Endothelial cell of umbilical vein (primary cell): Measurements from ENCODE around the gene LGI2. TPM values are rescaled to one million over a fixed set of nuclear protein-coding genes. Genes with fewer than 3 reads are reported as not detected.

ENCODE experiments used
- BruUV-seq: library from RNA; stranded (reverse); fragments of 400-500 nt; replicated peaks from 2 replicates; lab custom pipeline; 2021; lab: Mats Ljungman, UMichigan
- CTCF ChIA-PET: fragments of 300-600, 350-600 bp; sonication (Branson Sonifier 250); formaldehyde crosslinking; loops from one replicate; lab custom pipeline; 2021; ENCODE audit warnings: antibody characterized with exemption, inconsistent platforms; lab: Charles Lee
- POLR2A ChIA-PET: fragments of 300-600, 350-600 bp; sonication (Branson Sonifier 250); formaldehyde crosslinking; loops from one replicate; lab custom pipeline; 2021; ENCODE audit warnings: antibody characterized with exemption, inconsistent platforms; lab: Charles Lee
- DNase-seq: peaks from one replicate; pipeline ENCODE4 v3.0.0-alpha.2; 2011; ENCODE audit warnings: low read depth, low spot score
- FAIRE-seq: peaks from 2 replicates; lab custom pipeline; 2011; peaks lifted over from hg19 to GRCh38; lab: Jason Lieb, UNC
- H2AFZ ChIP-seq: 2 replicates; pipeline ENCODE4 v1.6.0; 2012; ENCODE audit warnings: low read depth, low read length, control low read depth, inconsistent platforms
- H3K27ac ChIP-seq: 2 replicates; pipeline ENCODE4 v1.5.1; 2011; ENCODE audit warnings: low read depth, mild to moderate bottlenecking, control low read depth, low read length, moderate library complexity; ENCODE audit not compliant: insufficient read depth
- H3K27me3 ChIP-seq, 2 experiments: 2 replicates each; pipeline versions ENCODE4 v1.6.0 to v1.6.1; 2011; ENCODE audit warnings: low read length in 2 of 2, mixed read lengths in 1 of 2; ENCODE audit not compliant: control insufficient read depth in 2 of 2, insufficient read depth in 2 of 2
- H3K36me3 ChIP-seq, 2 experiments: 2 replicates in 1 of 2; 3 replicates in 1 of 2; pipeline ENCODE4 v1.5.1; 2011; ENCODE audit warnings: low read length in 2 of 2, mild to moderate bottlenecking in 1 of 2, moderate library complexity in 1 of 2; ENCODE audit not compliant: control insufficient read depth in 2 of 2, insufficient read depth in 2 of 2; ENCODE audit errors: extremely low read depth in 1 of 2
- H3K4me1 ChIP-seq: 3 replicates; pipeline ENCODE4 v1.5.1; 2011; ENCODE audit warnings: mild to moderate bottlenecking, low read length; ENCODE audit not compliant: control insufficient read depth, insufficient read depth; ENCODE audit errors: extremely low read depth
- H3K4me2 ChIP-seq: 2 replicates; pipeline ENCODE4 v1.6.1; 2011; ENCODE audit warnings: low read length, control low read depth, mixed read lengths; ENCODE audit not compliant: insufficient read depth
- H3K4me3 ChIP-seq, 3 experiments: fragments of 200-600 bp in 1 of 3; sonication (generic), shearing (Covaris generic) in 1 of 3; replicated peaks in 1 of 3; 2 replicates each; pipeline ENCODE4 v1.5.1; 2011 to 2016; ENCODE audit warnings: control low read depth in 3 of 3, low read length in 3 of 3, mild to moderate bottlenecking in 2 of 3, inconsistent platforms in 1 of 3, low read depth in 1 of 3, moderate library complexity in 1 of 3; ENCODE audit not compliant: insufficient read depth in 1 of 3
- H3K79me2 ChIP-seq: 2 replicates; pipeline ENCODE4 v1.6.0; 2012; ENCODE audit warnings: low read length, inconsistent platforms; ENCODE audit not compliant: control insufficient read depth, insufficient read depth
- H3K9ac ChIP-seq: replicated peaks from 2 replicates; pipeline ENCODE3; 2011; ENCODE audit warnings: low read length, control low read depth; ENCODE audit not compliant: insufficient read depth; ENCODE audit errors: extremely low read depth
- H3K9me1 ChIP-seq: replicated peaks from 3 replicates; pipeline ENCODE4 v1.6.0; 2011; ENCODE audit warnings: mild to moderate bottlenecking, low read length; ENCODE audit not compliant: control insufficient read depth, insufficient read depth; ENCODE audit errors: extremely low read depth
- H3K9me3 ChIP-seq: replicated peaks from 2 replicates; pipeline ENCODE4 v1.5.1; 2012; ENCODE audit warnings: low read length, inconsistent platforms; ENCODE audit not compliant: control insufficient read depth, insufficient read depth
- H4K20me1 ChIP-seq: replicated peaks from 2 replicates; pipeline ENCODE3; 2011; ENCODE audit warnings: mild to moderate bottlenecking, low read length; ENCODE audit not compliant: control insufficient read depth, insufficient read depth; ENCODE audit errors: extremely low read depth
- EZH2 ChIP-seq: IDR thresholded peaks from 2 replicates; pipeline ENCODE4 v1.6.1; 2012; ENCODE audit warnings: borderline replicate concordance, low read depth, mild to moderate bottlenecking, moderate library complexity, low read length, inconsistent platforms; ENCODE audit not compliant: severe bottlenecking
- FOS ChIP-seq: IDR thresholded peaks from 2 replicates; pipeline ENCODE4 v1.6.1; 2011; ENCODE audit warnings: mild to moderate bottlenecking, low read length, moderate library complexity, borderline replicate concordance; ENCODE audit not compliant: insufficient read depth
- GATA2 ChIP-seq: IDR thresholded peaks from 2 replicates; pipeline ENCODE4 v1.7.0; 2011; ENCODE audit warnings: low read depth, mild to moderate bottlenecking, moderate library complexity, mixed read lengths, low read length; ENCODE audit not compliant: insufficient read length, insufficient read depth
- JUN ChIP-seq: IDR thresholded peaks from 2 replicates; pipeline ENCODE4 v1.6.1; 2011; ENCODE audit warnings: borderline replicate concordance, low read depth; ENCODE audit not compliant: insufficient read length, insufficient read depth
- MYC ChIP-seq: IDR thresholded peaks from one replicate; pipeline ENCODE4 v1.6.1; 2011; ENCODE audit warnings: mild to moderate bottlenecking, low read depth, low read length
- POLR2A ChIP-seq: IDR thresholded peaks from 2 replicates; pipeline ENCODE4 v1.6.1; 2012; ENCODE audit warnings: low read depth, mild to moderate bottlenecking, control low read depth, low read length
- POLR2AphosphoS5 ChIP-seq: IDR thresholded peaks from 2 replicates; pipeline ENCODE4 v1.6.1; 2012; ENCODE audit warnings: low read depth, mild to moderate bottlenecking, control low read depth, low read length, moderate library complexity; ENCODE audit not compliant: insufficient read depth
- dilution Hi-C: fragments of 300-500 bp; cut with MboI; formaldehyde crosslinking; loops from one replicate; pipeline ENCODE4 v1.15.0; 2019; ENCODE audit warnings: low sequenced_read_pairs; ENCODE audit not compliant: extremely low pct_ligation_motif_present
- intact Hi-C: fragments of 100-400 bp; cut with micrococcal nuclease; formaldehyde crosslinking; loops from one replicate; pipeline ENCODE4 v1.10.0; 2022
- polyA plus RNA-seq, 4 experiments: library from polyadenylated mRNA; depleted of rRNA in 3 of 4; stranded (reverse) in 3 of 4; unstranded in 1 of 4; fragments of >200 nt; gene quantifications; 2 replicates each; pipeline versions ENCODE4 v1.2.1 to v1.2.3, GENCODE V29; 2011 to 2012; ENCODE audit warnings: missing spikeins in 1 of 4
- total RNA-seq: library from RNA; stranded (reverse); gene quantifications from 2 replicates; pipeline ENCODE4 v1.2.3, GENCODE V29; 2021
- TF ChIP-seq, protein P1 (sequence below), 2 donors: IDR thresholded peaks; 1 replicate in 1 of 2; 2 replicates in 1 of 2; pipeline ENCODE4 v1.5.1; 2011; ENCODE audit warnings: low read length in 2 of 2, mild to moderate bottlenecking in 2 of 2, moderate library complexity in 2 of 2, control low read depth in 1 of 2, inconsistent platforms in 1 of 2, low read depth in 1 of 2; ENCODE audit not compliant: insufficient read depth in 1 of 2; ENCODE audit errors: extremely low read depth in 1 of 2
- TF ChIP-seq, protein P2 (sequence below): IDR thresholded peaks from 2 replicates; pipeline ENCODE4 v1.6.1; 2011; ENCODE audit not compliant: insufficient read depth, insufficient read length

The LGI2 gene
- total and polyA plus RNA-seq, 2 donors (not counting 3 experiments of a cell fraction or from before 2014, with no cell fraction given), result not detected

DNA sequence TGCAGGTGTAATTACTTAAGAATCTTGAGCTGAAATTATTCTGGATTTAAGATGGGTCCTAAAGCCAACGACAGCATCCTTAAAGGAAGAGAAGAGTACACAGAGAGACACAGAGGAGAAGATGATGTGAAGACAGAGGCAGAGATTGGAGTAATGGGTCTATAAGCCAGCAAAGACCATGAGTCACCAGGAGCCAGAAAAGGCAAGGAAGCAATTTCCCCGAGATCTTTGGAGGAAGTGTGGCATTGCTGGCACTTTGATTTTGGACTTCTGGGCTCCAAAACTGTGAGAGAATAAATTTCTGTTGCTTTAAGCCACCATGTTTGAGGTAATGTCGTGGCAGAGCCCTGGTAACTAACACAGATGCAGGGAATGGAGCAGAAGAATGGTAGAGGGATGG lies 32.4 kb upstream of the LGI2 start:
- Histone ChIP-seq H3K27me3 (peaks cover 0 to 5% of the 10 kb centered on the region in 2 experiments), H2AFZ (no peak overlapping the region)
- CTCF ChIA-PET, result no interaction called here

More for the DNA sequence above, 32.4 kb upstream of the LGI2 start:
- no peaks in the 10 kb centered on the region for H3K36me3 ChIP-seq
- H3K27ac ChIP-seq, result no peak overlapping the region
- no peaks in the 10 kb centered on the region for H4K20me1 ChIP-seq
- no peaks in the 10 kb centered on the region for H3K9me3 ChIP-seq
- no peaks in the 10 kb centered on the region for H3K9me1 ChIP-seq
- POLR2A ChIA-PET, result no interaction called here
- H3K4me2 ChIP-seq, result no peak overlapping the region
- intact Hi-C loops, result no loop called here
- FAIRE-seq (no peak), DNase-seq (no peak)
- no peak overlapping the region for H3K9ac ChIP-seq
- H3K79me2 ChIP-seq, result no peaks in the 10 kb centered on the region
- no peak overlapping the region for H3K4me3 ChIP-seq
- BruUV-seq, result no TSS peak
- no peaks in the 10 kb centered on the region for H3K4me1 ChIP-seq
- dilution Hi-C loops, result no loop called here
- TF ChIP-seq, protein P1, sequence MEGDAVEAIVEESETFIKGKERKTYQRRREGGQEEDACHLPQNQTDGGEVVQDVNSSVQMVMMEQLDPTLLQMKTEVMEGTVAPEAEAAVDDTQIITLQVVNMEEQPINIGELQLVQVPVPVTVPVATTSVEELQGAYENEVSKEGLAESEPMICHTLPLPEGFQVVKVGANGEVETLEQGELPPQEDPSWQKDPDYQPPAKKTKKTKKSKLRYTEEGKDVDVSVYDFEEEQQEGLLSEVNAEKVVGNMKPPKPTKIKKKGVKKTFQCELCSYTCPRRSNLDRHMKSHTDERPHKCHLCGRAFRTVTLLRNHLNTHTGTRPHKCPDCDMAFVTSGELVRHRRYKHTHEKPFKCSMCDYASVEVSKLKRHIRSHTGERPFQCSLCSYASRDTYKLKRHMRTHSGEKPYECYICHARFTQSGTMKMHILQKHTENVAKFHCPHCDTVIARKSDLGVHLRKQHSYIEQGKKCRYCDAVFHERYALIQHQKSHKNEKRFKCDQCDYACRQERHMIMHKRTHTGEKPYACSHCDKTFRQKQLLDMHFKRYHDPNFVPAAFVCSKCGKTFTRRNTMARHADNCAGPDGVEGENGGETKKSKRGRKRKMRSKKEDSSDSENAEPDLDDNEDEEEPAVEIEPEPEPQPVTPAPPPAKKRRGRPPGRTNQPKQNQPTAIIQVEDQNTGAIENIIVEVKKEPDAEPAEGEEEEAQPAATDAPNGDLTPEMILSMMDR (IDR thresholded peaks at IDR 0.05; ENCODE audit: extremely low read depth in 1 of 2, insufficient read depth in 1 of 2, low read depth in 1 of 2, low read length in 2 of 2), result no peak
- TF ChIP-seq MYC (no peak), POLR2AphosphoS5 (no peak), GATA2 (no peak), EZH2 (no peak), FOS (no peak), POLR2A (no peak), JUN (no peak)
- TF ChIP-seq, protein P2, sequence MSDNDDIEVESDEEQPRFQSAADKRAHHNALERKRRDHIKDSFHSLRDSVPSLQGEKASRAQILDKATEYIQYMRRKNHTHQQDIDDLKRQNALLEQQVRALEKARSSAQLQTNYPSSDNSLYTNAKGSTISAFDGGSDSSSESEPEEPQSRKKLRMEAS, result no peak
